Hematopoietic multipotent progenitor cell treated with erythropoietin and hydrocortisone succinate and interleukin-3 and kit ligand, for 8 days (in vitro differentiated cells): ENCODE measurements around the gene BPIFB2.

Source experiments
- DNase-seq: peaks from one replicate; pipeline ENCODE4 v3.0.0-alpha.2; 2015

BPIFB2 gene

DNA sequence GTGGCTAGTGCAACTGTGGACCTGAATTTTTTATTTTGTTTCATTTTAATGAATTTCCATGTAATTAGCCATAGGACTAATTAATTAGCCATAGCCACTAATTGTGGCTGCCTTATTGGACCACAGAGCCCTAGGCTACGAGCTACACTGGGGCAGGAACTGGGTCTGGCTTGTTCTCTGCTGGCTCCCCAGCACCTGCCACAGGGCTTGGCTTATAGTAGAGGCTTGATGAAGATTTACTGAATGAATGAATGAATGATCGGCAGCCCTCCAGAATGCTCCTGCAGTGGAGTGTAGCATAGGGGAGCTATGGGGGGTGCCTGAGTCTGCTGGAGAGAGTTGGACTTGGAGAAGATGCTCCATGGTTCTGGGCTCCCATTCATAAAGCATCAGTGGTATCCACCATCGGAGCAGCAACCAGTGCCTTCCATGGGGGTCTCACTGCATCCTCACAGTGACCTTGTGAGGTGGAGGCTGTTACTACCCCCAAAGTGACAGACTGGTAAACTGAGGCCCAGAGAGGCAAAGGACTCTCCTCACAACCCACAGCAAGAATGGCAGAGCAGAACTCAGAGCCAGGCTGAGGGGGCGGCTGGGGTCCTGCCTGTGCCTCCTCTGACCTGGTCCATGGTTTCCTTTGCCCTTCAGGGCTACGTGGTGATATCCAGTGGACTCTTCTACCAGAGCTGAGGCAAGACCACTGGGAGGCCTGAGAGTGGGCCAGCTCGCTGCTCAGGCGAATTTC is 15.4 kb downstream of the BPIFB2 start:
- DNase-seq, result no peak

DNA sequence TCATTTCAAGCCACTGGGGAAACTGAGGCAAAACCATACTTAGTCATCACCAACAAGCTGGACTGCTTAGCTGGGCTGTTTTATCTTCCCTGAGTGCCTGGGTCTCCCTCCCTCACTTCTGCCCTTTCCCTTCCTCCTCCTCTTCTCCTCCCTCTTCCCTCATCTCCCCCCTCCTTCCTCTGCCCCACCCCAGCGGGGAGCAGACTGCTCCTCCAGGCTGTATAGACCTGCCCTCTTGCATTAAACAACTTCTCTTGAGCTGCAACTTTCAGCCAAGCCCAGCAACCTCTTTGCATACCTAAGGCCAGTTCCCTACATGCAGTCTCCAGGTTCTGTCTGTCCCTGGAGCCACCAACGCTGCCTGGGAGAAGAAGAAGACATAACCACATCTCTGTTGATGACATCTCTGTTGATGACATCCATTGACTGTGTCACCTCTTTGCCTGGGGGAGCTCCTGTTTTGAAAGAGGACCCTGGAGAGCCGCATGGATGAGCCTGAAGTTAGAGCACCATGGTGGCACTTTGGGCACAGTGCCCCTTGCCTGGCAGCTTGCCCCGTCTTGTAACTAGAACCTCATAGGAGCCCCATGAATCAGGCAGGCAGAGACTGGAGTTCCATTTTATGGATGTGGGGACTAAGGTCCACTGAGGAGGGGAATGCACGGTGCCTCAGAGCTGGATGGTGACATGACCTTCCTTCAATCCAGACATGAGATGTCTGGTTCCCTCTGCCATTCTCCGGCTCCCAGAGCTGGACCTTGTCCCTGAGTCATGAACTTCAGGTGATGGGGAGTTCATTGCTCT is 16.1 kb downstream of the BPIFB2 start:
- DNase-seq, result no peak

GRCh38 chr20:33024243-33024560 is 16.7 kb downstream of the BPIFB2 start:
- no peak for DNase-seq

DNA sequence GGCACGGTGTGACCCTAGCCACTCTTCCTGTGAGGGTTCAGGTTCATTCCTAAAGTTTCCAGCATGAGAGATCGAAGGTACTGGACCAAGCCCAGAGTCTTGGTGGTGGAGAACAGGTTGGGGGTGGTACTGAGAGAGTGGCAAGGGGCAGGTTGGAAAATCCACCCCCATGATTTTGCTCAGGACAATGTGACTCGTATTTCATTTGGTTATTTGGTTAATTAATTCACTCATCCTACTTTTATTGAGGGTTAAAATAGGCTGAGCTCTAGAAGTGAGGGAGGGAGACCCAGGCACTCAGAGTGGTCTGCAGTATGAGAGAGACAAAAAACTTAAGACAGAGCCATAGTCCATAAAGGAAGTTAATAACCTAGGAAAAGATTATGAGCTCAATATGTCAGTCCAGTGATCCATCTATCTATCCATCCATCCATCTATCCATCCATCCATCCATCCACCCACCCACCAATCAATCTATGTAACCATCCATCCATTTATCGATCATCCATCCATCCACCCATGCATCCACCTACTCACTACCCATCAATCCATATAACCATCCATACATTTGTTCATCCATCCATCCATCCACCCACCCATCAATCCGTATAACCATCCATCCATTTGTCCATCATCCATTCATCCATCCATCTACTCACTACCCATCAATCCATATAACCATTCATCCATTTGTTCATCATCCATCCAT is 17.3 kb downstream of the BPIFB2 start:
- DNase-seq, result no peak

DNA sequence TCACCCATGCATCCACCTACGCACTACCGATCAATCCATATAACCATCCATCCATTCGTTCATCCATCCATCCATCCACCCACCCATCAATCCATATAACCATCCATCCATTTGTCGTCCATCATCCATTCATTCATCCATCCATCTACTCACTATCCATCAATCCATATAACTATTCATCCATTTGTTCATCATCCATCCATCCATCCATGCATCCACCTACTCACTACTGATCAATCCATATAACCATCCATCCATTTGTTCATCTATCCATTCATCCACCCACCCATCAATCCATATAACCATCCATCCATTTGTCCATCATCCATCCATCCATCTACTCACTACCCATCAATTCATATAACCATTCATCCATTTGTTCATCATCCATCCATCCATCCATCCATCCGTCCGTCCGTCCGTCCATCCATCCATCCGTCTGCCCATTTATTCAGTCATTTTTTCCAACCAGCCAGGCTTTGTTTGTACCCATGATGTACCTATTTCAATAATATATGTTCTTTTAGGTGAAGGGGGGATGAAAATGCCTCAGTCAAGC is 17.9 kb downstream of the BPIFB2 start:
- DNase-seq, result no peak

GRCh38 chr20:33026072-33026778 is 18.7 kb downstream of the BPIFB2 start:
- no peak for DNase-seq

DNA sequence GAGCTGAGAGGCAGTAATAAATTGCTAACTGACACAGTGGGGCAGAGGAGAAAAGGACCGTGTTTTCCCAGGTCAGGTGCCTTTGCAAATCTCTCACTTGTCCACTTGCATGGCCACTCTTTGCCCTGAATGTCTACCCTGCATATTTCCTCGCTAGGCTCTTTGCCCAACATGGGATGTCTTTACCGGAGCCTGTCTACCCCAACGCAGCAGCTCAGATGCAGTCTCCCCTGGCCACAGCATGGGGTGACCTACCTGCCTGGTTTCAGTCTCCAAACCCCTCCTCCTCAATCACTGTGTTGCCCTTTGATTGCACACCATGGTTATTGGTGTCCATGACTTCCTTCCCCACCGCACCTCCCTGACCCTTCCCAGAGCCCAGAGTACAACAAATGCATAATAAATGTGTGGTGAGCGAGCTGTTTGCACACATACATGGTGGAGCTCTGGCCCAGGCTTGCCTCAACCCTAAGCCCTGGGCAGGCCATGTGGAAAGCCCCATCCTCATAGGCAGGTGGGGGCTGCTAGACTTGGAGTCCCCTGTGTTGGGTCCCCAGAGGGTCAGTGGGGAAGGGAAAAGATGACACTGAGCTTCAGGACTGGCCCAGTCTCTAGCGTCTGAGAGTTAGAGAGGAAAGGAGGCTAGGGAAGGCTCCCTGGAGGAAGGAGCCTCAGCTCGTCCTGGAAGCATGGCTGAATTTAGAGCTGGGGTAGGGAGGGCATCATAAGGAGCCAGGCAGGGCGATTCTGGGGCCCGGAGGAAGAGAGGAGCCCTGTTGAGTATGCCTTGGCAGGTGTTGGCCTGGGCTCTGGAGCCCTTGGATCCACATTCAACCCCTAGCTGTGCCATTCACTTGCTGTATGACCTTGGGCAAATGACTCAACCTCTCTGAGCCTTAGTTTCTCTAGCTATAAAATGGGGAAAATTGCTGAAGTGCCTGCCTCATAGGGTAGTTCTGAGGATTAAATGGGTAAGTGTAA is 19.6 kb downstream of the BPIFB2 start:
- no peak for DNase-seq

DNA sequence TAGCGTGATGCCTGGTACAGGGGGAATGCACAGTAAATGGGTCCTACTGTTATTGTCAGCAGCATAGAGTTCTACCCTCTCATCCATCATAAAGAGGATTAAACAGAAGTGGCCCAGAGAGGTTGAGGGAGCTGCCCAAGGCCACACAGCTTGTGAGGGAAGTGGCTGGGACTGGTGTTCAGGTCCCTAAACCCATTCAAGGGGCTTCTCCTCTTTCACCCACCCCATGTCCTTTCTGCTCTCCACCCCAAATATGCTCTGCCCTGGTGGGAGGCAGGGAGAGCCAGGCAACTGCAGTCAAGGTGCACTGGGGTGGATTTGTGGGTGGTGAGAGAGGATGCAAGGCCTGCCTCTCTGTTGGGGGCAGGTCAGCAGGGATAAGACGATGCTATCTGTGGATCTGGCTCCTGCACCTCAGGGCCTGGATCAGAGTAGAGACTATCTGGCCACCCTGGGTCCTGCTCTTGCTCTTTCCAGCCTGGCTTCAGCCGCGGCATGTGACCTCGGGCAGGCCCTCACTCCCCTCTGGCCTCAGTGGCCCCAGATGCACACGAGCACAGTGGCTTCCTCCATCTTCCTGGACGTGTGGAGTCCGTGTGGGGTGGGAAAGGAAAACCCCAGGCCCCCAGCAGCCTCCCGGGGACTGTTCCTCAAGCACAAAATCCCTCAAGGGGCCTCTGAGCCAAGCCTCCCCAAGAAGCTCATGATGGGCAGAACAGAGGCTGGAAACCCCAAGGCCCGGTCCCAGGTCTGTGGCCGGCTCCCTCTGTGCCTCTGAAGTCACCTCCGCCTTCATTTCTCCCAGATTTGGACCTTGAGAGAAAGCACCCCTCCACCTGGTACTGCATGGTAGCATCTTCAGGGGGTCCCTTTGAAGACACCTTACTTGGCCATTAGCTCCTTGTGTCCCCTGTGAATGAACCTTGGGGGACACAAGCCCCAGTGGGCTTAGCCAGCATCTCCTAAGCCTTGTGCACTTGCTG is 20.6 kb downstream of the BPIFB2 start:
- DNase-seq, result no peak

- DNase-seq, result no peak
These were observed 21.4 kb downstream of the BPIFB2 start for GRCh38 chr20:33028875-33029274.

DNA sequence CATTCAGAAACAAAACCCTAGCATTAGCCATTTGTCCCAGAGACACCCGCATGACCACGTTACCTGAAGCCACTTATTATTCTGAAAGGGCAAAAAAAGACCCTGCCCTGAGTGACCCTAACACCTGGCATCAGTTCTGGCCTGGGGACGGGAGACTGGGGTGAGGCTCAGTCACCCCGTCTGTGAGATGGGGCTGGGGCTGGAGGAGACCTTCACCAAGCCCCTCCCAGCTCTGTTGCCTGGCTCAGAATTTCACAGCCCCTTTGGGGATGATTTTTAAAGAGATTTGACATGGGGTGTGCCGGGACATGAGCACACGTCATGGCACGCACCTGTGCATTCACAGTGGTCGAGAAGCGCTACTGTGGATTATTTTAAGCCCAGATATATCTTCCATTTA is 22.6 kb downstream of the BPIFB2 start:
- no peak for DNase-seq

- no peak for DNase-seq
These were observed 23.1 kb downstream of the BPIFB2 start for GRCh38 chr20:33030569-33030968.

DNA sequence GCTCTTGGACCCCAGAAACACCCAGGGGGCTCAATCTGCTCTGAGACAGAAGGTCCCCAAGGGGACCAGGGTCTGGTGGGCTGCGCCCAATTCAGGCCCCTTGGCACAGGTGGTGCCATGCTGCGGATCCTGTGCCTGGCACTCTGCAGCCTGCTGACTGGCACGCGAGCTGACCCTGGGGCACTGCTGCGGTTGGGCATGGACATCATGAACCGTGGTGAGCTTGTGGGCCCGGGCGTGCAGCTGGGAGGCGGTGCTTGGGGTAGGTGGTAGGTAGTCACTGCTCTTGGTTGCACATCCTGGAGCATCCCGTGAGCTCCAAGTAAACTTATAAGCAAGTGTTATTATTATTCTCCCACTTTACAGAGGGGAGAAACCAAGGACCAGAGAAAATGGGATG is 24.0 kb downstream of the BPIFB2 start, which contains the start of gene BPIFB6:
Gene BPIFB6, plus strand, starts transcription at position 118 of the 400 bp plus-strand sequence. Its CDS starts 0 bp downstream, at position 118.
- DNase-seq, result no peak

DNA sequence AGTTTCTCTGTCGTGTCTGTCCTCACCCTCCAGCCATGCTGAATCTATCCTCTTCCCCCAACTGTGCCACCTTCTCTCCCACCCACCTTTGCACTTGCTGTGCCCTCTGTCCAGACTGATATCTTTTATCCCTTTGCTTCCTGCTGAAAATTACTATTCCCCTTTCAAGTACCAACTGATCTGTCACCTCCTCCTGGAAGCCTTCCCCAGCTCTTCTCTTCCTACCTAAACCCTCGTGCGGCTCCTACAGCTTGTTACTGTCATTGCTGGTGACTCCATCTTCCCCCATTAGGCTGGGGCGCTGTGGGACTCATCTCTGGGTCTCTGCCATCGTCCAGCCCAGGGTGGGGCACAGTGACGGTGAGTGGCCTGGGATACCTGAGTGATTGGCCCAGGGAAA is 25.1 kb downstream of the BPIFB2 start:
- no peak for DNase-seq

GRCh38 chr20:33033381-33033780 is 25.9 kb downstream of the BPIFB2 start:
- DNase-seq, result no peak

- DNase-seq, result no peak
These were observed 26.6 kb downstream of the BPIFB2 start for GRCh38 chr20:33034115-33034514.

- DNase-seq, result no peak
These were observed 27.5 kb downstream of the BPIFB2 start for GRCh38 chr20:33034901-33035492.

DNA sequence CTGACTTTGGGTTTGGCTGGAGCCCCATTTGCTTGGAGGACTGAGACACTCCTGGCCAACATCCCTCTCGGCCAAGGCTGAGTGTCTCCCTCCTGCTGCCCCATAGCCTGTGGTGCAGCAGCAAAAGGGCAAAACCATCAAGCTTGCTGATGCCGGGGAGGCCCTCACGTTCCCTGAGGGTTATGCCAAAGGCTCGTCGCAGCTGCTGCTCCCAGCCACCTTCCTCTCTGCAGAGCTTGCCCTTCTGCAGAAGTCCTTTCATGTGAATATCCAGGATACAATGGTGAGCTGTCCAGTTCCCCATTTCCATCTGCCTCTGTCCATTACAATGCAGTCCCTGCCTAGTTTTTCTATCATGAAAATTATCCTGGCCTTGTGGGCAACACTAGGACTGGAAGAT is 30.0 kb downstream of the BPIFB2 start:
- DNase-seq, result no peak

- no peak for DNase-seq
These were observed 30.7 kb downstream of the BPIFB2 start for GRCh38 chr20:33038243-33038642.

DNA sequence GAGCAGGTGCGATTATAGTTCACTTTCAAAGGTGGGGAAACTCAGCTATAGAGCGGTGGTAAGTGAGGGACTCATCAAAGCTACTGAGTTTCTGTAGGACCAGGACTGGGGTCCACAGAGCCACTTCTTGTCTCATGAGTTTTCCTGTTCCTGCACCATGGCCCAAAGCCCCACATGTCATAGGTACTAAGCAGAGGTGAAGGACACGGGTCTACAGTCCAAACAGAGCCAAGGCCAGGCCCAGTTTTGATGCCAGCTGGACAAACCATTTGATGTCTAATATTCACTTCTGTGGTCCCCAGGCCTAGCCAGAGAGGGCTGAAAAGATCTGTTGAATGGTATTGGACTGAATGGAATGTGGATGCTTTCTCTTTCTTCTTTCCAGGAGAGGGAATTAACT is 34.9 kb downstream of the BPIFB2 start:
- no peak for DNase-seq
